Heart right ventricle (tissue), 16 donors: ENCODE results near the gene RAPGEF5. TPM values are rescaled to one million over a fixed set of nuclear protein-coding genes. Genes with fewer than 3 reads are reported as not detected.

Experiments
- ATAC-seq, 8 donors: fragments of 200-7000 bp; cut with Tn5 transposase; one replicate each; pipeline ENCODE4 v1.9.1; 2020; ENCODE audit warnings: mild to moderate bottlenecking in 8 of 8, moderate library complexity in 8 of 8, moderate number of reproducible peaks in 1 of 8
- DNase-seq, 2 donors: peaks; one replicate each; pipeline ENCODE4 v3.0.0-alpha.2; 2020
- H3K27ac ChIP-seq, 10 donors: fragments of 200-600 bp; sonication (generic) in 2 of 10; one replicate each; pipeline versions ENCODE4 v1.5.0 to v1.8.0; 2020 to 2022; ENCODE audit warnings: mild to moderate bottlenecking in 3 of 10
- H3K27me3 ChIP-seq, 7 donors: fragments of 200-600 bp; one replicate each; pipeline ENCODE4 v1.8.0; 2021 to 2022; ENCODE audit warnings: mild to moderate bottlenecking in 2 of 7
- H3K36me3 ChIP-seq, 9 donors: fragments of 200-600 bp; sonication (generic) in 1 of 9; one replicate each; pipeline versions ENCODE4 v1.5.0 to v1.8.0; 2020 to 2022; ENCODE audit warnings: mild to moderate bottlenecking in 2 of 9
- H3K4me1 ChIP-seq, 9 donors: fragments of 200-600 bp; sonication (generic) in 1 of 9; one replicate each; pipeline versions ENCODE4 v1.5.0 to v1.8.0; 2020 to 2022; ENCODE audit warnings: mild to moderate bottlenecking in 4 of 9
- H3K4me3 ChIP-seq, 10 donors: fragments of 200-600 bp; sonication (generic) in 2 of 10; one replicate each; pipeline versions ENCODE4 v1.5.0 to v1.8.0; 2020 to 2022; ENCODE audit warnings: mild to moderate bottlenecking in 7 of 10, moderate library complexity in 2 of 10
- H3K9me3 ChIP-seq, 11 donors: fragments of 200-600 bp in 10 of 11; sonication (generic) in 2 of 11; one replicate each; pipeline versions ENCODE4 v1.5.0 to v1.8.0; 2013 to 2022; ENCODE audit warnings: mild to moderate bottlenecking in 2 of 11, control low read depth in 1 of 11, moderate library complexity in 1 of 11
- CTCF ChIP-seq, 9 donors: fragments of 200-600 bp; sonication (generic) in 2 of 9; IDR thresholded peaks; one replicate each; pipeline versions ENCODE4 v1.5.0 to v1.8.0; 2021 to 2022; ENCODE audit warnings: antibody characterized with exemption in 9 of 9, mild to moderate bottlenecking in 5 of 9, moderate library complexity in 1 of 9
- WGBS, 2 donors: extraction: QIAGEN DNeasy Blood & Tissue Kit; methylation state at CpG; one replicate each; pipeline ENCODE4 v1.1.7; 2013; ENCODE audit warnings: inconsistent platforms in 1 of 2; 5-methylcytosine and 5-hydroxymethylcytosine counted together
- intact Hi-C, 10 donors: fragments of 100-400 bp; cut with DNase I; formaldehyde crosslinking; loops; one replicate each; pipeline versions ENCODE4 v1.11.1 to v1.14.2; 2022
- polyA plus RNA-seq, 2 donors: library from polyadenylated mRNA; stranded (reverse); fragments of 200-250 nt; gene quantifications; one replicate each; pipeline ENCODE4 v1.2.3, GENCODE V29; 2013
- total RNA-seq, 10 donors: library from RNA; stranded (reverse); fragmentation: NEBNext Ultra II Directional in 3 of 10; extraction: Animal tissue kit (Norgen Biotek cat#: 25700) in 3 of 10; gene quantifications; one replicate each; pipeline versions ENCODE4 v1.2.1 to v1.2.4, GENCODE V29; 2021 to 2023
- donor health status: Arrhythmogenic right ventricular cardiomyopathy.
- donor health status: ischemic (EF 13 %, LVEDD 7.1; RV severe dilation, severe dysfunction).
- donor health status: healthy with polysubstance abuse.
- donor health status: DM: no; HTN: yes; CAD: no.
- donor health status: DM: no; HTN: no; CAD: no.
- donor health status: ischemic (EF 25% LVEDD 6.9; RV normal size, moderate dysfunction).
- donor health status: ischemic (EF 25% LVEDD 5.7; RV mildly dilated, moderate dysfunction).
- donor health status: healthy.
- donor health status: DM: yes; HTN: yes; CAD: no.
- donor health status: Ischemic cardiomyopathy.
- donor health status: ischemic (EF 35%, LVEDD 5.7; RV mildly dilated, moderate dysfunction).
- donor health status: nonischemic (EF 11% LVEDD 7.7; RV severe dilation, severe dysfunction).
- donor health status: DM: yes; HTN: yes; CAD: no.
- donor health status: PGD.
- donor health status: ischemic (EF 29% LVEDD 5.4; RV normal size, mild dysfunction).
- donor health status: nonischemic (EF 23%, LVEDD 6.1; RV moderate dilation, normal function).

Gene RAPGEF5
- total and polyA plus RNA-seq, 12 donors, result 4.3 to 33.3 (median 14.3) TPM

GRCh38 chr7:22343071-22343470 is 13.9 kb downstream of the RAPGEF5 start:
- no peaks in the 10 kb centered on the region for H3K27me3 ChIP-seq
- DNase-seq, result no peak
- no peak overlapping the region for H3K27ac ChIP-seq
- 92 to 96% methylated on average over 5 of the region's 5 CpGs for WGBS, 2 donors
- TF ChIP-seq CTCF (IDR thresholded peaks at IDR 0.05), result no peak
- H3K36me3 ChIP-seq, result no peaks in the 10 kb centered on the region
- no peak overlapping the region for H3K4me3 ChIP-seq
- H3K9me3 ChIP-seq, result no peaks in the 10 kb centered on the region
- no peak for ATAC-seq
- H3K4me1 ChIP-seq, result peaks cover 0 to 3% (median 0%) of the 10 kb centered on the region in 9 donors
- intact Hi-C loops, result no loop called here

GRCh38 chr7:22339725-22340390 is 17.1 kb downstream of the RAPGEF5 start:
- no peak overlapping the region for H3K4me3 ChIP-seq
- H3K27me3 ChIP-seq, result no peaks in the 10 kb centered on the region
- H3K27ac ChIP-seq, result no peak overlapping the region
- no peaks in the 10 kb centered on the region for H3K4me1 ChIP-seq
- ATAC-seq (no peak), DNase-seq (no peak)
- no peak for TF ChIP-seq CTCF (IDR thresholded peaks at IDR 0.05)
- intact Hi-C loops, result no loop called here
- no peaks in the 10 kb centered on the region for H3K9me3 ChIP-seq
- no peaks in the 10 kb centered on the region for H3K36me3 ChIP-seq
- 77 to 90% methylated on average over 2 of the region's 2 CpGs for WGBS, 2 donors

- no peak overlapping the region for H3K4me3 ChIP-seq
- no peaks in the 10 kb centered on the region for H3K36me3 ChIP-seq
- TF ChIP-seq CTCF (IDR thresholded peaks at IDR 0.05), result no peak
- WGBS, 2 donors, result 76 to 78% methylated on average over 7 of the region's 7 CpGs
- intact Hi-C loops, result no loop called here
- H3K4me1 ChIP-seq, result no peaks in the 10 kb centered on the region
- no peaks in the 10 kb centered on the region for H3K9me3 ChIP-seq
- DNase-seq (no peak), ATAC-seq (no peak)
- H3K27me3 ChIP-seq, result no peaks in the 10 kb centered on the region
- H3K27ac ChIP-seq, result no peak overlapping the region
These were observed 18.1 kb downstream of the RAPGEF5 start for GRCh38 chr7:22338877-22339276.

- no peak for TF ChIP-seq CTCF (IDR thresholded peaks at IDR 0.05)
- Histone ChIP-seq H3K9me3 (no peaks in the 10 kb centered on the region), H3K27me3 (no peaks in the 10 kb centered on the region), H3K4me1 (no peaks in the 10 kb centered on the region), H3K4me3 (no peak overlapping the region), H3K27ac (no peak overlapping the region), H3K36me3 (no peaks in the 10 kb centered on the region)
- DNase-seq (no peak), ATAC-seq (no peak)
- WGBS, 2 donors, result 55 to 58% methylated on average over 2 of the region's 2 CpGs
- intact Hi-C loops, result no loop called here
These were observed 18.5 kb downstream of the RAPGEF5 start for GRCh38 chr7:22338411-22338810.
